DOHH2 (cell line): ENCODE results near the gene ETF1.

Experiments
- EZH2phosphoT487 ChIP-seq: fragments of 200-600 bp; sonication (generic); IDR thresholded peaks from 2 replicates; pipeline ENCODE4 v1.6.1; 2017; ENCODE audit warnings: borderline replicate concordance, mild to moderate bottlenecking, antibody characterized with exemption, low read length, moderate library complexity, mixed read lengths
- TF ChIP-seq, protein P1 (sequence below): fragments of 200-600 bp; sonication (generic); IDR thresholded peaks from one replicate; pipeline ENCODE4 v1.5.1; 2014; ENCODE audit warnings: antibody characterized with exemption, mild to moderate bottlenecking, low read depth, low read length; ENCODE audit not compliant: poor library complexity, severe bottlenecking

DNA sequence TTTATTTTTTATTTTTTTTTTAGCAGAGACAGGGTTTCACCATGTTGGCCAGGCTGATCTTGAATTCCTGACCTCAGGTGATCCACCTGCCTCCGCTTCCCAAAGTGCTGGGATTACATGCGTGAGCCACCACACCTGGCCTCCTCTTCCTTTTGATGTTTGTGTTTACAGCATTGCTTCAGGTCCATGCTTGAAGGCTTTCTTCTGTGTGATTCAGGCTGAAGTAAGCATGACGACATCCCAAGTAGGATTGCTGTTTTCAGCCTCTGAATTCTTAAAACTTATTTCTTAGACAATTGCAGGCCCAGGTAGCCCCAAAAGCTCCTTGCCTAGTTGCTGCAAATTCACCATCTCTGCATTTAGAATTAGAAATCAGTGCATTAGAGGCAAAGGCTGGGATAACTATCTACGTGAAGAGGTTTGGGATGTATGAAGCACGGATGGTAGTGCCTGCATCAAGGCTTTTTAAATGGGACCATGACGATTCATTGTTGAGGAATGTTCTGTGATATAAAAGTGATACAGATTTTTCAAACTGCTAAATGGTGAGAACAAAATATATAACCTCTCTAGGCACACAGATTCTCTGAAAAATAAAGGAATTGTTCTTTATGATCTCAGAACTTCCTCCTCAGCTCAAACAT, 3.0 kb upstream of the ETF1 start:
- TF ChIP-seq, protein P1, sequence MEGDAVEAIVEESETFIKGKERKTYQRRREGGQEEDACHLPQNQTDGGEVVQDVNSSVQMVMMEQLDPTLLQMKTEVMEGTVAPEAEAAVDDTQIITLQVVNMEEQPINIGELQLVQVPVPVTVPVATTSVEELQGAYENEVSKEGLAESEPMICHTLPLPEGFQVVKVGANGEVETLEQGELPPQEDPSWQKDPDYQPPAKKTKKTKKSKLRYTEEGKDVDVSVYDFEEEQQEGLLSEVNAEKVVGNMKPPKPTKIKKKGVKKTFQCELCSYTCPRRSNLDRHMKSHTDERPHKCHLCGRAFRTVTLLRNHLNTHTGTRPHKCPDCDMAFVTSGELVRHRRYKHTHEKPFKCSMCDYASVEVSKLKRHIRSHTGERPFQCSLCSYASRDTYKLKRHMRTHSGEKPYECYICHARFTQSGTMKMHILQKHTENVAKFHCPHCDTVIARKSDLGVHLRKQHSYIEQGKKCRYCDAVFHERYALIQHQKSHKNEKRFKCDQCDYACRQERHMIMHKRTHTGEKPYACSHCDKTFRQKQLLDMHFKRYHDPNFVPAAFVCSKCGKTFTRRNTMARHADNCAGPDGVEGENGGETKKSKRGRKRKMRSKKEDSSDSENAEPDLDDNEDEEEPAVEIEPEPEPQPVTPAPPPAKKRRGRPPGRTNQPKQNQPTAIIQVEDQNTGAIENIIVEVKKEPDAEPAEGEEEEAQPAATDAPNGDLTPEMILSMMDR, result no peak
- no peak for TF ChIP-seq EZH2phosphoT487
